B cell (primary cell): ENCODE measurements around the gene UBR4. TPM values are rescaled to one million over a fixed set of nuclear protein-coding genes. Genes with fewer than 3 reads are reported as not detected.

ENCODE experiments used
- ATAC-seq: fragments of 200-7000 bp; cut with Tn5 transposase; one replicate; pipeline ENCODE4 v1.10.0; 2021; ENCODE audit warnings: low read depth, mild to moderate bottlenecking, moderate number of reproducible peaks, moderate library complexity
- CTCF ChIA-PET: fragments of 350-600 bp; sonication (Branson Sonifier 250); formaldehyde crosslinking; loops from one replicate; lab custom pipeline; 2021; ENCODE audit warnings: antibody characterized with exemption, inconsistent platforms; lab: Charles Lee
- POLR2A ChIA-PET: fragments of 350-600 bp; sonication (Branson Sonifier 250); formaldehyde crosslinking; loops from one replicate; lab custom pipeline; 2021; ENCODE audit warnings: antibody characterized with exemption; lab: Charles Lee
- DNase-seq: peaks from one replicate; pipeline ENCODE4 v3.0.0; 2013
- H2AFZ ChIP-seq: 2 replicates; pipeline ENCODE4 v1.6.1; 2012; ENCODE audit warnings: mild to moderate bottlenecking, low read depth, low read length; ENCODE audit not compliant: insufficient read depth, poor library complexity, severe bottlenecking
- H3K27ac ChIP-seq, 2 donors: 1 replicate in 1 of 2; 2 replicates in 1 of 2; pipeline ENCODE4 v1.5.1; 2012 to 2013; ENCODE audit warnings: low read length in 2 of 2, mild to moderate bottlenecking in 2 of 2, moderate library complexity in 1 of 2
- H3K27me3 ChIP-seq, 4 experiments: fragments of 200-600 bp in 1 of 4; sonication (generic) in 1 of 4; replicated peaks in 1 of 4; 1 replicate in 2 of 4; 2 replicates in 2 of 4; pipeline versions ENCODE4 v1.6.1 to v1.7.0; 2013 to 2016; ENCODE audit warnings: low read length in 3 of 4, mild to moderate bottlenecking in 2 of 4, mixed read lengths in 1 of 4, moderate library complexity in 1 of 4; ENCODE audit not compliant: insufficient read depth in 4 of 4, control insufficient read depth in 3 of 4; ENCODE audit errors: control extremely low read depth in 1 of 4
- H3K36me3 ChIP-seq, 2 experiments: replicated peaks in 1 of 2; 1 replicate in 1 of 2; 2 replicates in 1 of 2; pipeline versions ENCODE4 v1.6.1 to v1.7.1; 2013; ENCODE audit warnings: low read length in 1 of 2; ENCODE audit not compliant: insufficient read depth in 2 of 2, control insufficient read depth in 1 of 2; ENCODE audit errors: control extremely low read depth in 1 of 2, extremely low read depth in 1 of 2
- H3K4me1 ChIP-seq, 2 donors: fragments of 200-600 bp in 1 of 2; sonication (generic) in 1 of 2; 1 replicate in 1 of 2; 2 replicates in 1 of 2; pipeline versions ENCODE4 v1.5.1 to v1.6.1; 2013 to 2017; ENCODE audit warnings: low read length in 2 of 2; ENCODE audit not compliant: control insufficient read depth in 2 of 2, insufficient read depth in 2 of 2
- H3K4me2 ChIP-seq: replicated peaks from 2 replicates; pipeline ENCODE3; 2012; ENCODE audit warnings: mild to moderate bottlenecking, low read depth, low read length; ENCODE audit not compliant: poor library complexity, severe bottlenecking
- H3K4me3 ChIP-seq, 5 experiments: fragments of 200-600 bp in 1 of 5; sonication (generic) in 1 of 5; 1 replicate in 3 of 5; 2 replicates in 2 of 5; pipeline versions ENCODE4 v1.5.1 to v1.7.0; 2011 to 2016; ENCODE audit warnings: low read length in 4 of 5, mild to moderate bottlenecking in 4 of 5, low read depth in 2 of 5, control low read depth in 1 of 5, moderate library complexity in 1 of 5; ENCODE audit not compliant: insufficient read depth in 1 of 5; ENCODE audit errors: control extremely low read depth in 1 of 5, extremely low read depth in 1 of 5
- H3K79me2 ChIP-seq: fragments of 200-600 bp; sonication (generic); one replicate; pipeline ENCODE4 v1.6.0; 2016; ENCODE audit warnings: low read length; ENCODE audit not compliant: control insufficient read depth, insufficient read depth
- H3K9ac ChIP-seq: fragments of 200-600 bp; sonication (generic); 2 replicates; pipeline ENCODE4 v1.6.1; 2017; ENCODE audit warnings: mild to moderate bottlenecking, low read length, moderate library complexity
- H3K9me3 ChIP-seq, 3 donors: one replicate each; pipeline versions ENCODE4 v1.6.1 to v1.7.1; 2013; ENCODE audit warnings: low read length in 2 of 3; ENCODE audit not compliant: control insufficient read depth in 2 of 3, insufficient read depth in 1 of 3; ENCODE audit errors: control extremely low read depth in 1 of 3
- H4K20me1 ChIP-seq: 2 replicates; pipeline ENCODE4 v1.6.0; 2012; ENCODE audit warnings: mild to moderate bottlenecking, low read length; ENCODE audit not compliant: insufficient read depth, control insufficient read depth, poor library complexity, severe bottlenecking
- H3K27ac Mint-ChIP-seq: one replicate; pipeline ENCODE4 v1.8.0; 2021; ENCODE audit warnings: mixed read lengths
- H3K27me3 Mint-ChIP-seq: one replicate; pipeline ENCODE4 v1.8.0; 2021; ENCODE audit warnings: mixed read lengths
- H3K4me1 Mint-ChIP-seq: one replicate; pipeline ENCODE4 v1.8.0; 2021; ENCODE audit warnings: mixed read lengths
- H3K4me3 Mint-ChIP-seq: one replicate; pipeline ENCODE4 v1.8.0; 2021; ENCODE audit warnings: mixed read lengths
- H3K9me3 Mint-ChIP-seq: one replicate; pipeline ENCODE4 v1.8.0; 2022; ENCODE audit warnings: mixed read lengths; ENCODE audit not compliant: insufficient read depth
- EZH2 ChIP-seq: IDR thresholded peaks from 2 replicates; pipeline ENCODE4 v1.6.1; 2012; ENCODE audit warnings: borderline replicate concordance, low read depth, mild to moderate bottlenecking, moderate library complexity, low read length; ENCODE audit not compliant: insufficient read depth, poor library complexity, severe bottlenecking
- whole genome bisulfite sequencing: methylation state at CpG from one replicate; pipeline ENCODE4 v1.1.5; 2013; ENCODE audit warnings: missing lambda C conversion rate; ENCODE audit not compliant: insufficient coverage; 5-methylcytosine and 5-hydroxymethylcytosine counted together
- intact Hi-C: fragments of 100-400 bp; cut with micrococcal nuclease; formaldehyde crosslinking; loops from one replicate; pipeline ENCODE4 v1.10.0; 2022
- polyA plus RNA-seq: library from polyadenylated mRNA; depleted of rRNA; stranded (reverse); fragments of >200 nt; gene quantifications from 2 replicates; pipeline ENCODE4 v1.2.3, GENCODE V29; 2012
- total RNA-seq, 2 donors: library from RNA; stranded (reverse); fragments of 120-200 nt in 1 of 2; gene quantifications; 1 replicate in 1 of 2; 2 replicates in 1 of 2; pipeline versions ENCODE4 v1.2.3 to v1.2.4, GENCODE V29; 2013 to 2022
- TF ChIP-seq, protein P1 (sequence below): fragments of 200-600 bp; IDR thresholded peaks from one replicate; pipeline ENCODE4 v1.8.0; 2022; ENCODE audit warnings: antibody characterized with exemption, mild to moderate bottlenecking

Gene UBR4
- total and polyA plus RNA-seq, 2 donors (not counting 1 experiment from before 2014, with no cell fraction given) = 90.0 to 190 TPM

- Histone ChIP-seq H3K36me3 (peaks cover 23 to 100% of the 10 kb centered on the region in 2 experiments), H3K4me3 (no peak overlapping the region), H3K4me1 (no peaks in the 10 kb centered on the region), H3K9me3 (no peaks in the 10 kb centered on the region), H4K20me1 (no peaks in the 10 kb centered on the region), H3K79me2 (no peaks in the 10 kb centered on the region), H3K9ac (no peak overlapping the region), H2AFZ (no peak overlapping the region), H3K4me2 (no peak overlapping the region), H3K27me3 (no peaks in the 10 kb centered on the region), H3K27ac (no peak overlapping the region)
- ATAC-seq (no peak), DNase-seq (no peak)
- Mint-ChIP-seq H3K4me1 (no peaks in the 10 kb centered on the region), H3K27me3 (no peaks in the 10 kb centered on the region), H3K4me3 (no peak overlapping the region), H3K9me3 (no peaks in the 10 kb centered on the region), H3K27ac (no peak overlapping the region)
- ChIA-PET CTCF (no interaction called here), POLR2A (no interaction called here)
- intact Hi-C loops = no loop called here
- WGBS = 23% methylated on average over 4 of the region's 5 CpGs
- TF ChIP-seq EZH2 = no peak
- TF ChIP-seq, protein P1, sequence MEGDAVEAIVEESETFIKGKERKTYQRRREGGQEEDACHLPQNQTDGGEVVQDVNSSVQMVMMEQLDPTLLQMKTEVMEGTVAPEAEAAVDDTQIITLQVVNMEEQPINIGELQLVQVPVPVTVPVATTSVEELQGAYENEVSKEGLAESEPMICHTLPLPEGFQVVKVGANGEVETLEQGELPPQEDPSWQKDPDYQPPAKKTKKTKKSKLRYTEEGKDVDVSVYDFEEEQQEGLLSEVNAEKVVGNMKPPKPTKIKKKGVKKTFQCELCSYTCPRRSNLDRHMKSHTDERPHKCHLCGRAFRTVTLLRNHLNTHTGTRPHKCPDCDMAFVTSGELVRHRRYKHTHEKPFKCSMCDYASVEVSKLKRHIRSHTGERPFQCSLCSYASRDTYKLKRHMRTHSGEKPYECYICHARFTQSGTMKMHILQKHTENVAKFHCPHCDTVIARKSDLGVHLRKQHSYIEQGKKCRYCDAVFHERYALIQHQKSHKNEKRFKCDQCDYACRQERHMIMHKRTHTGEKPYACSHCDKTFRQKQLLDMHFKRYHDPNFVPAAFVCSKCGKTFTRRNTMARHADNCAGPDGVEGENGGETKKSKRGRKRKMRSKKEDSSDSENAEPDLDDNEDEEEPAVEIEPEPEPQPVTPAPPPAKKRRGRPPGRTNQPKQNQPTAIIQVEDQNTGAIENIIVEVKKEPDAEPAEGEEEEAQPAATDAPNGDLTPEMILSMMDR = no peak
These were observed 53.4 kb downstream of the UBR4 start for GRCh38 chr1:19156676-19157075.

DNA sequence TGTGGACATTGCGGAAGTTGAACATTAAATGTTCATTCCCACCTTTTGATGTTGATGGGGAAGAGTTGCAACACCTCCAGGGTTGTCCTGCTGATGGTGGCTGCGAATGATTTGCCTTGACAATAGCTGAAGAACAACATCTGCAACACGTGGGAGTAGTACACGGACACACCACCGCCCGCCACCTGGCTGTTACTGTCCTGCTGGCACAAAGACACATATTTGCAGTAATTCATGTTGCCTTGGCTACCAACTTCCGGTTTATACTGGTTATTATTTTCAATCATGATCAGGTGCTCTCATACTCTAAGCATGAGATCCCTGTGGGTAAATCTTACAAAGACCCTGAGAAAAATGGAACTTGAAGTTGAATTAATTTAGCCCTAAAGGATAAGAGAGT lies 55.2 kb downstream of the UBR4 start:
- DNase-seq (no peak), ATAC-seq (no peak)
- no peak overlapping the region for H3K4me2 ChIP-seq
- no peak overlapping the region for H3K4me3 Mint-ChIP-seq
- H3K79me2 ChIP-seq = no peaks in the 10 kb centered on the region
- no peaks in the 10 kb centered on the region for H3K9me3 Mint-ChIP-seq
- H3K27me3 Mint-ChIP-seq = no peaks in the 10 kb centered on the region
- H3K9me3 ChIP-seq = no peaks in the 10 kb centered on the region
- H2AFZ ChIP-seq = no peak overlapping the region
- ChIA-PET CTCF (no interaction called here), POLR2A (no interaction called here)
- H3K4me3 ChIP-seq = no peak overlapping the region
- no peaks in the 10 kb centered on the region for H3K4me1 Mint-ChIP-seq
- H4K20me1 ChIP-seq = no peaks in the 10 kb centered on the region
- intact Hi-C loops = no loop called here
- TF ChIP-seq, protein P1 = no peak
- TF ChIP-seq EZH2 = no peak
- no peak overlapping the region for H3K9ac ChIP-seq
- no peak overlapping the region for H3K27ac Mint-ChIP-seq
- H3K4me1 ChIP-seq = no peaks in the 10 kb centered on the region
- no peak overlapping the region for H3K27ac ChIP-seq
- peaks cover 21 to 100% of the 10 kb centered on the region in 2 experiments for H3K36me3 ChIP-seq
- H3K27me3 ChIP-seq = no peaks in the 10 kb centered on the region
- 100% methylated on average over 6 of the region's 7 CpGs for WGBS
